GM18951 (cell line): ENCODE results near the gene METTL25B.

Source experiments
- POLR2A ChIP-seq: IDR thresholded peaks from 4 replicates; pipeline ENCODE4 v1.6.1; 2011; ENCODE audit warnings: mild to moderate bottlenecking; ENCODE audit not compliant: insufficient read length, insufficient read depth; ENCODE audit errors: extremely low read depth
- in situ Hi-C: fragments of 300-500 bp; cut with MboI; formaldehyde crosslinking; loops from one replicate; pipeline ENCODE4 v1.12.0; 2022; ENCODE audit warnings: low sequenced_read_pairs, mixed read lengths, inconsistent platforms; ENCODE audit not compliant: unreplicated experiment

Gene METTL25B

DNA sequence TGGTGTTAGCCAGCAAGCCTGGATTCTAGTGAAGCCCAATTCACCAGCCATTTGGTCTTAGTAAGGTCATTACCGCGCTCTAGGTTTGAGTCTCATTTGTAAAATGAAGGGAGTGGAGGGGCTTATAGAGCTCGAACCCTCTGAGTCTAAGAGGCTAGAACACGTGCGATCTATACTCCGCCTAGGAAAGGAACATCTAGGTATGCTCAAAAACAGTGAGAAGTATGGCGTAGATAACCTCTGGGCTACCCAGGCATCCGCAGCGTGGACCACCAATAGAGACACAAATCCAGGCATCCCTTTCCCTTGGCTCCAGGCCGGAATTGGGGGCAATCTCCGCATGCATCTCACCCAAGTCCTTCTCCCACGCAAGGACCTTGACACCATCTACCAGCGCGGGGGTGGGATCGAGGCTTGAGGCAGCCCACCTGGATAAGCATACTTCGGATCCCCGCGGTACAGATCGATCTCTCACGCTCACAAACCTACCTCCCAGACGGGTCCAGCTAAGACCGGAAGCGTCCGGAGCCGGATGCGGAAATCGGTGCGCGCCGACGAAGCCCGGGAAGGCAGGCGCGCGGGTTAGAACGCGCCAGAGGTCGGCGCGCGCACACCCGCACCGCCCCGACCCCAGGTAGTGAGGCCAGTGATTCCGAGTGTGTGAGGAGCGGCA lies at the start of gene METTL25B:
Gene METTL25B, plus strand, starts transcription at position 544 of the 673 bp plus-strand sequence. CDS start 636 bp downstream, outside the sequence.
- peak; percentile 81 for TF ChIP-seq POLR2A
- in situ Hi-C loops = no loop called here

DNA sequence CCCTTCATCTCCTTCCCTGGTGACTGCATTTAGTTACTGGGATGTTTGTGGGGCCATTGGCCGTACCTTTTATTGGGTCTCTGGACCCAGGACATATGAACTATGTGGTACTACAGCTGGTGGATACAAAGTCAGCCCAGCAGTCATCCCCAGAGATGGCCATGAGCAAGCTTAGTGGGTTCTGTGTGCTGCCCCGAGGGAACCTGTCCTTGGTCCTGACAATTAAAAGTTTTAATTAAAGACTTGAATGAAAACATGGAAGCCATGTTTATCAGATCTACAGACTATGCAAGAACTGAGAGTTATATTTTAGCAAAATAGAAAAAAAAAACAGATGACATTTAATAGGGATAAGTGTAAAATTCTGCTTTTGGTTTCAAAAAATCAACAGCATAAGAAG lies 48.2 kb upstream of the METTL25B start:
- TF ChIP-seq POLR2A = no peak
- in situ Hi-C loops = loop anchor here (25.0 kb wide), 1 partner anchor 182 kb away; the partner anchor contains the start of genes INSRR and NTRK1

DNA sequence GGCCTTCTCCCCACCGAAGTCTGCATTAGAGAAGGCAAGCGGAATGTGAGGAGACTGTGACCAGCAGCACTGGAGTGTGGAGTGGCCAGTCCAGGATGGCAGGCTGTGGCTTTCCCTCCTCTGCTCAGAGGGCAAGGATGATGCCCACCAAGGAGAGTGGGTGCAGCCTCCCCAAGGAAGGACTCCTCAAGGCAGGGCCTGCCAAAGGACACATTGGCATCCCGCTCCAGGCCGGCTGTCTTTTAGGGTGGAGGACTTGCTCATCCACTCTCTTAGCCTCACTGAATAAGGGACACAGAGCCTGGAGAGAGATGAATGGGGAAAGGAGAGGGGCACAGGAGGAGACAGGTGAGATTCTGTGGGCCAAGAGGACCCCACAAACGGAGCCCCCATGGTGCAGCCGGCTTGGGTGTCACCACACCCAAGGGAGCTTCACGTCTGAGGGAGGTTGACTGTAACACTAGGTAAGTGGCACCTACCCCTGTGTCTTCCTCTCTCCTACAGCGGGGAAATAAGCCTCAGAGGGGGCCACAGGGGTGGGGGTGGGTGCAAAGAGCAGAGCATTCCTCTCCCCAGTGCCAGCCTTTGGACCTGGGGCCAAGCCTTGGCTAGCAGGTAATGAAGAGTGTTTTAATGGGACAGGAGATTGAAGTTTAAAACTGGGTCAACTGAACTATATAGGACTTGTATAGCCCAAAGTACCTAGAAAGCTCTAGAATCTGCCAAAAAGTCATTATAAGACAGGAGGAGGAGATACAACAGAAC lies 46.9 kb upstream of the METTL25B start:
- in situ Hi-C loops = loop anchor here (25.0 kb wide), 1 partner anchor 181 kb away; the partner anchor contains the start of genes INSRR and NTRK1
- TF ChIP-seq POLR2A = no peak

DNA sequence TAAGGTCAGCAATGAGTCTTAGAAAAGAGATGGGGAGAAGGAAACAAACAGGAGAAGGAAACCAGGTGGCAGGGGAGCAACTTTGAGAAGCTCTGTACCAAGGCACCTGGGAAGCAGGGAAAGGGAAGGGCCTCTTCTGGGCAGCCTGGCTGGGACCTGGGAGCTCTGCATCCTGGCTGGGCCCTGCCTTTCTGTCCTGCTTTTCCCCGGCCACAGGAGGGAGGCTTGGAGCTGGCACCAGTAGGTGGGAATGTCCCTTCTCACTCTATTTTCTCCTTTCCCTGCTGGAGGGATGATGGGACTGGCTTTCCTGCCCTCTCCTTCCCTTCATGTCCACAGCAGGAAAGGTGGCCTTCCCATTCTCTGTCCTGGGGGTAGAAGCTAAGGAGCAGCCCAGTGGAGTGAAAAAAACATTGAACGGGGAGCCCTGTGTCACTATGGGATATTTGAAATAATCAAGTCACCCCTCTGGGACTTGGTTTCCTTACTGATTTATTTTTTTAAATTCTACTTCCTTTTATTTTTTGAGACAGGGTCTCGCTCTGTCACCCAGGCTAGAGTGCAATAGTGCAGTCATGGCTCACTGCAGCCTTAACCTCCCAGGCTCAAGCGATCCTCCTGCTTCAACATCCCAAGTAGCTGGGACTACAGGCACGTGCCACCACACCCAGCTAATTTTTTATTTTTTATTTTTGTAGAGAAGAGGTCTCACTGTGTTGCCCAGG lies 45.9 kb upstream of the METTL25B start:
- in situ Hi-C loops = loop anchor here (25.0 kb wide), 1 partner anchor 180 kb away; the partner anchor contains the start of genes INSRR and NTRK1
- no peak for TF ChIP-seq POLR2A

DNA sequence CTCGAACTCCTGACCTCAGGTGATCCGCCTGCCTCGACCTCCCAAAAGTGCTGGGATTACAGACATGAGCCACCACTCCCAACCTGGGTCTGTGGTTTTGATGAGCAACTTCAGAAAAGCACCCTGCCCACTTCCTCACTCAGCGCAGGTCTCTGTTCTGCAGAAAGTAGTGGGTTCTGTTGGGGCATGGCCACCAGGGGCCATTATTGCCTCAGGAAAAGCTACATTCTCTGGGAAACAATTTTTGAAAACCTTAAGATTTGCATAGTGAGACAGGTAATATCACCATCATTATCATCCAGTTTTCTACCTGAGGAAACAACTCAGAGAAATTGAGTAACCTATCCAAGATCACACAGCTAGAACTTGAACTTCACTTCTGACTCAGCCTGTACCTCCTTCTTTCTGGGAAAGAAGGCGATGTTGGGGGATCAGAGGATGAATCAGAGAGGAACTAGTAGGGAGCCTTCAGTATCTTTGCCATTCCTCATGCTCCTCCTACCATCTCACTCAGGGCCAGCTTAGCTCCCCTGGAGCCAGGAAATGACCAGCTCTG lies 44.0 kb upstream of the METTL25B start:
- in situ Hi-C loops = loop anchor here (25.0 kb wide), 1 partner anchor 178 kb away; the partner anchor contains the start of genes INSRR and NTRK1
- TF ChIP-seq POLR2A = no peak

DNA sequence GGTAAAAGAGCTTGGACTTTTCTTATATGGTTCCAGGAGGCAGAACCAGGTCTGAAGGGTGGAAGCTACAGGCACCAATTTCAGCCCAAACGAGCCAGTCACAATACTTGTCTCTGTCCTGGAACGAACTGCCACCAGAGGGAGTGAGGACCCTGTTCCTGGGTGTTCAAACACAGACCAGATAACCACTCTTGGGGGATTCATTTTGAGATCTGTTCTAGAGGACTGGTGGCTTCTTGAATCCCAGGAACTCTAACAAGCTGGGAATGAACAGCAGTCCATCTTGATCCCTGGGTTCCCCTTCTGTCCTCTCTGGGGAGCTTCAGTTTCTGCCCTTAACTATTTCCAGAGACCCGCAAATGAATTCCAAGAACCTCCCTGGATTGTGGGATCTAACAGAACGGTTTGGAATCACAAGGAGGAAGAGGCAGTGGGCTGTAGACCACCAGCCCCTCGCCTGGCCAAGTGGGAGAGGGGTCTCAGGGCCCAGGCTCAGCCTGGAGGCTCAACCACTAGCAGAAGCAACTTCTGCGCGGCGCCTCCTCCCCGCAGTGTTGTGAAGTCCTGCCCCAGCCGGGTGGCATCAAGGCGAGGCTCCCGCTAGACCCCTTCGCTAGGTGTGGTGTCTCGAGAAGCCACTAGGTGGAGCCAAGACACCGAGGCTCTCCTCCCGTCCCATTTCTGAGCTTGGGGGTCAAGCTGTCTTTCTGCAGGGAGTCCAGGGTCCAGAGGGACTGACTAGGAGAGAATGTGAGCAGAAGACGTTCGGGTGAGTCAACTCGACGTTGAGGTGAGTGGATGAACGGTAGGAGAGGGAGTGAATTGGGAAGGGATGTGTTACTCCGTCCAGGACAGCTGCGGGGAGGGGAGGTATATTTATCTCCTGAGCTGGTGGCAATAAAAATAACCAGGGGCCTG lies 39.0 kb upstream of the METTL25B start:
- no peak for TF ChIP-seq POLR2A
- in situ Hi-C loops = loop anchor here (25.0 kb wide), 1 partner anchor 173 kb away; the partner anchor contains the start of genes INSRR and NTRK1

DNA sequence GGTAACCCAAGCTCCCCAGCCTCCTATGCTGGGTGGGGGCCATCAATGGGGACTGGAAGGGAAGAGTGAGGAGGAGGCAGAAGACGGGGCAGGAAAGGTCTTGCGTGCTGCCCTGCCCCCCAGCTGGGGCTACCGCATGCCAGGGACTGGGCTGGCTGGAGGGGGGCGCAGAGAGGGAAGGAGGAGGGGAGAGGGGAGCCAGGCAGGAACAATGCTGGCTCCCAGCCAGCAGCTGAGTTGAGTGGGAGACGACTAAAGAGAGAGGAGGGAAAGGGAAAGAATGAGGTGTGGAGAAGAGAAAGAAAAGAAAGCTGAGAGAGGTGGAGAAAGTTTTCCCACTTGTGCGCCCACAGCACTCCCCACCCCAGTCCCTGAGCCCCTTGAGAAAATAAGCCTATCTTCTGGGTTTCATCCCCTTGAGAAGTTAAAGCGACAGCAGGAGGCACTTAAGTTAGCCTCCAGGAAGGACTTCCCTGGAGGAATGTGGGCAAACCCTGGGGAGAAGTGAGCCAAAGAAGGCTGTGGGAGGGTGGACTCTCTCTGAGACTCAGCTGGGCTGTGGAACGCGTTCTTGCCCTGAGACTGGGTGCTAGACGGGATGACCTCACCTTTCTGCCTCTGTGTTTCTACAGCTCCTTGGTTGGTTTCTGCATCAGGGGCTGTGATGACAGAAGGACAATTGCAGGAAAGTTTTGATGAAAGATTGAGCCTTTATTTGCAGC lies 38.2 kb upstream of the METTL25B start:
- in situ Hi-C loops = loop anchor here (25.0 kb wide), 1 partner anchor 172 kb away; the partner anchor contains the start of genes INSRR and NTRK1
- TF ChIP-seq POLR2A = no peak

DNA sequence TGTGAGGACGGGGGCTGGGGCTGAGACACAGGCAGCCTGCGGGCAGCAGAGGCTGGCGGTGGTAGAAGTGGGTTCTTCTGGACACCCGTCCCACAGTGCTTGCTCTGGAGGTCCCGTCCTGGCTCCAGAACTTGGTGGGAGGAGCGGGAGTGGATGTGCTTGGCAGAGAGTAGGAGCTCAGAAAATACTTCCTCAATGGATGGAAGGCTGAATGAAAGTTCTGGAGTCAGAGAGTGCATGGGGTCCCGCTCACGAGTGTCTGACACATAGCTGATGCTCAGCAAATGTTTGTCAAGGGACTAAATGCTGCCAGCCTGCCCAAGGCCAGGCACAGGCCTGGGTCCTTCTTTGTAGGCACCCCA lies 37.6 kb upstream of the METTL25B start:
- in situ Hi-C loops = loop anchor here (25.0 kb wide), 1 partner anchor 172 kb away; the partner anchor contains the start of genes INSRR and NTRK1
- no peak for TF ChIP-seq POLR2A

DNA sequence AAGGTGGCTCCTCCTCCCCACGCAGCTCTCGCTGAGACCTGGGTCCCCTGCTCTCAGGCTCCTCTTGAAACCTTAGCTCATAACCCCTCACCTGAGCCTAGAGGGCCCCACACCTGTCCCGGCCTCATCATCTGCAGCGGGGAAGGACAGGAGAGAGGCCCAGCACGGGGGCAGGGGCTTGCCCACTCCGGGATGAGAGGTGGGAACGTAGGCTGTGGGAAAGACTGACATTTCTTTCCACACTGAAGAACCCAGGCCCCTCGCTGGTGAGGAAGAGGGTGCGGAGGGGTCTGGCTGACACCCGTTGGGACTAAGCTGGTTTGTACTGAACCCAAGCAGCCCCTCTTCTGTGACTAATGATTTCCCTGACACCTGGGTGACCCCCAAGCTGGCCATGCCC lies 37.1 kb upstream of the METTL25B start:
- in situ Hi-C loops = loop anchor here (25.0 kb wide), 1 partner anchor 171 kb away; the partner anchor contains the start of genes INSRR and NTRK1
- no peak for TF ChIP-seq POLR2A

DNA sequence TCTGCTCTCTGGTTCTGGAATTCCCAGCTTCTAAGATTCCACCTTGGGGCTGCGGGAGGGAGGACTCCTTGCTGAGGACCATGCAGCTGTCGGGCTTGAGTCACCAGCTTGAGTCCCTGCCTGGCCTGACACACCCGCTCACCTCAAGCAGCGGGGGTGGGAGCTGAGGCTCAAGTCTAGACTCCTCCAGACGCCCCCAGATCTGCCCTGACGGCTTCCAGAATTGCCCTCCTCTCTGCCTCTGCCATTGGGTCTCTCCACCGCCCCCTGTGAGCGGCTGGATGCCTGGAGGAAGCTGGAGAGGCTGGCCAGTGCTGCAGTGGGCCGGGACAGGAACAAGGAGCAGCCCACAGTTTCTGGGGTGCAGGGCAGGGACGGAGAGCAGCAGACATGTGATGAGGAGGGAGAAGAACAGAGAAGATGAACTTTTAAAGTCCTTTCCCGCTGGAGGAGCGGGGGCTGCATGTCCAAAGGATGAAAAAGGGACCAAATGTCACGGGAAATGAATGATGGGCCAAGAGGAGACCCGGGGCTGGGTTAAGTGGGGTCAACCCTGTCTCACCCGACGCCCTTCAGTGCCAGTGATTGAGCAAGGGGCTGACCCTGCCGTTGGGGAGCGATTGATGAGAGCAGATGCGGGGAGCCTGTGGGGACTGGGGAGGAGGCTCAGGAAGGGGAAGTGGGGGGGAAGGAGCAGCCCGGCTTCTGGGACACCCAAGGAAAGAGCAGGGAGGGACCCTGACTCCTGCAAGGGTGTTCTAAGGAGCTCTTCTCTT lies 36.4 kb upstream of the METTL25B start:
- no peak for TF ChIP-seq POLR2A
- in situ Hi-C loops = loop anchor here (25.0 kb wide), 1 partner anchor 170 kb away; the partner anchor contains the start of genes INSRR and NTRK1
